Stimulated activated memory B cell treated with anti-CD40 and anti-IgM and Interleukin-4, amounts not matched to agents 10 μg/mL and 1 μg/mL and 100 μg/mL, for 72 hours (primary cell): Measurements from ENCODE around the gene MEI1.

Experiments
- ATAC-seq: fragments of 150-1000 bp; cut with Tn5 transposase; 2 replicates; pipeline ENCODE4 v1.10.0; 2021
- H3K27ac Mint-ChIP-seq: one replicate; pipeline ENCODE4 v1.8.0; 2022; ENCODE audit warnings: mild to moderate bottlenecking, mixed read lengths
- H3K27me3 Mint-ChIP-seq: one replicate; pipeline ENCODE4 v1.8.0; 2022; ENCODE audit warnings: mixed read lengths
- H3K36me3 Mint-ChIP-seq: one replicate; pipeline ENCODE4 v1.8.0; 2022; ENCODE audit warnings: mixed read lengths
- H3K4me1 Mint-ChIP-seq: one replicate; pipeline ENCODE4 v1.8.0; 2022; ENCODE audit warnings: mixed read lengths
- H3K4me3 Mint-ChIP-seq: one replicate; pipeline ENCODE4 v1.8.0; 2022; ENCODE audit warnings: mild to moderate bottlenecking, moderate library complexity, mixed read lengths
- H3K9me3 Mint-ChIP-seq: one replicate; pipeline ENCODE4 v1.8.0; 2022; ENCODE audit warnings: mixed read lengths

Gene MEI1

DNA sequence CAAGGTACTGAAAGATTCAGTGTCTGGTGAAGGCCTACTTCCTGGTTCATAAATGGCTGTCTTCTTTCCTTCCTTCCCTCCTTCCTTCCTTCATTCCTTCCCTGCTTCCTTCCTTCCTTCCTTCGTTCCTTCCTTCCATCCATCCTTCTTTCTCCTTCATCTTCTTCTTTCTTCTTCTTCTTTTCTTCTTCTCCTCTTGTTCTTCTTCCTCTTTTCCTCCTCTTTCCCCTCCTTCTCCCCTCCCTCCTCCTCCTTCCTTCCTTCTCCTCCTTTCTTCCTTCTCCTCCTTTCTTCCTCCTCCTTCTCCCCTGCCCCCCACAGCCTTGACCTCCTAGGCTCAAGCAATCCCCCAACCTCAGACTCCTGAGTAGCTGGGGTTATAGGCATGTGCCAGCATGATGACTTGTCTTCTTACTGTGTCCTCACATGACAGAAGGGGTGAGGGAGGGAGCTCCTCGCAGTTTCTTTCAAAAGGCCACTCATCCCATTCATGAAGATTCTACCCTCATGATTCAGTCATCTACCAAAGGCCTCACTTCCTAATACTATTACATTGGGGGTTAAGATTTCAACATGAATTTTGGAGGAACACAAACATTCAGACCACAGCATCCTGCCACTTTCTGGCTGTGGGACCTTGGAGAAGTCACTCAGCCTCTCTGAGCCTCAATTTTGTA is 78.6 kb downstream of the MEI1 start:
- Mint-ChIP-seq H3K9me3 (no peaks in the 10 kb centered on the region), H3K36me3 (no peaks in the 10 kb centered on the region), H3K27me3 (no peaks in the 10 kb centered on the region), H3K4me3 (no peak overlapping the region), H3K27ac (peak overlapping the region; percentile 61), H3K4me1 (peaks cover 31% of the 10 kb centered on the region)
- ATAC-seq, result no peak

DNA sequence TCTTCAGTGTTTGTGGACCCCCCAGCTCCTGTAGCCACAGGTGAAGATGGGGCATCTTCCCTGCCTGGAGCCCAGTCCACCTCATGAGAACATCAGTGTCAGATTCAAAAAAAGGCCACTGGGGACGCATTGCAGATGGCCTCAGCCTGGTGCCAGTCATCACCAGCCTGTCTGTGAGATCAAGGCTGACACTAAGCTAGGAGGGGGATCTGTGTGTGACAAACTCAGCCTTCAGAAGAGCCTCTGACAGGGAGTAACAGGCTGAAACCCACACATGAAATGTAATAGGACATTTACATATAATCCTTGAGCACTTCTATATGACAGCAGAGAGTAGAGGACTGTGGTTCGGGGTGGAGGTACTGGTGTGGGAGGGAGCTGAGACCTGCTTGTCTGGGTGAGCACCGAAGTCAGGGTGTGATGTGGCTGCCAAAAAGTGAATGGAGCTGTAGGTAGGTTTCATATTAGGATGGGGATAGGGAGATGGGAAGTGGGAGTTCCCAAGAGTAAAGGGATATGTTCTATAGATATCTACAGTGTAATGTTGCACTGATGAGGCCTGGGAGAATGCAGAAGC is 80.7 kb downstream of the MEI1 start:
- H3K4me3 Mint-ChIP-seq, result peak overlapping the region; percentile 49
- H3K4me1 Mint-ChIP-seq, result peaks cover 42% of the 10 kb centered on the region
- no peaks in the 10 kb centered on the region for H3K9me3 Mint-ChIP-seq
- peak overlapping the region; percentile 85 for H3K27ac Mint-ChIP-seq
- no peaks in the 10 kb centered on the region for H3K27me3 Mint-ChIP-seq
- no peak for ATAC-seq
- peaks cover 7% of the 10 kb centered on the region for H3K36me3 Mint-ChIP-seq

DNA sequence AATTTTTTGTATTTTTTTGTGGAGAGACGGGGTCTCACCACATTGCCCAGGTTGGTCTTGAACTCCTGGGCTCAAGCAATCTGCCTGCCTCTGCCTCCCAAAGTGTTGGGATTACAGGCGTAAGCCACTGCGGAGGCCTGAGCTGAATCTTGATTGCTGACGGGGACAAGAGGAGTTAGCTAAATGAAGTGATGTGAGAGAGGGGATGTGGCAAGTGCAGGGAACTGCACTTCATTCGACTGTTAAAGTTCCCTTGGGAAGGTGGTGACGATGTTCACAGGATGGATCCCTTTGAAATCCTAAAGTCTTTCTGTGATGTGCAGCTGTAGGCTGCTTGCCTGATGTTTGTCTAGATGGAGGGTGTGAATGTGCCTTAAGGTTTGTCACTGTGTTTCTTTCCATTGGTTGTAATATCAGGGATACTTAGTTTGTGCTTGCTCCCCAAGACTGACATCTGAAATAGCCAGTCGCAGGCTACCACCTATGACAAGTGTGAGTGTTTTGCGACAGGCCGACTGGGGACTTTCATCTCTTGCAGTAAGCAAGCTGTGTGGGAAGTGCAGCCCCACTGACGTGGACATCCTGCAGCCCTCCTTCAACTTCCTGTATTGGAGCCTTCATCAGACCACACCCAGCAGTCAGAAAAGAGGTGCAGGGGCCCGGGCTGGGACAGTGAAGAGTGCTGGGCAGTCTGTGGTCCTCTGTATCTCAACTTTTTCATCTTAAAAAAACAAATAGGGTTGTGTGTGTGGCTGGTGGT is 81.6 kb downstream of the MEI1 start:
- Mint-ChIP-seq H3K27me3 (no peaks in the 10 kb centered on the region), H3K36me3 (peaks cover 7% of the 10 kb centered on the region), H3K4me3 (peak overlapping the region; percentile 84), H3K4me1 (peaks cover 42% of the 10 kb centered on the region), H3K9me3 (no peaks in the 10 kb centered on the region), H3K27ac (peak overlapping the region; percentile 85)
- peak; percentile 99 for ATAC-seq

DNA sequence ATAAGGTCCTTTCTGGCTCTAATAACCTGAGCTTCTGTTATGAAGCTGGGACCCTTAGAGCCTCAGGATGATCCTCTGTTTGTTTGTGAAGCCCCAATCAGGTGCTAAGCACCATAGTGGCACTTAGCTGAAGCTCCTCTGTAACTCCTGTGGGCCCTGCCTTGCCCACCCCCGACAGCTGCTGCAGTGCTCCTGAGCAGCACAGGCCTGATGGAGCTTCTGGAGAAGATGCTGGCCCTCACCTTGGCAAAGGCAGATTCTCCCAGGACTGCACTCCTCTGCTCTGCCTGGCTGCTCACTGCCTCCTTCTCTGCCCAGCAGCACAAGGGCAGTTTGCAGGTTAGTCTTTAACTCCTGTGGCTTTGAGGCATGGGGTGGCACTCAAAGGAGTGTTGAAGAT is 82.2 kb downstream of the MEI1 start:
- peaks cover 7% of the 10 kb centered on the region for H3K36me3 Mint-ChIP-seq
- H3K9me3 Mint-ChIP-seq, result no peaks in the 10 kb centered on the region
- H3K4me3 Mint-ChIP-seq, result peak overlapping the region; percentile 84
- H3K27me3 Mint-ChIP-seq, result no peaks in the 10 kb centered on the region
- ATAC-seq, result peak; percentile 34
- peak overlapping the region; percentile 85 for H3K27ac Mint-ChIP-seq
- H3K4me1 Mint-ChIP-seq, result peaks cover 45% of the 10 kb centered on the region

DNA sequence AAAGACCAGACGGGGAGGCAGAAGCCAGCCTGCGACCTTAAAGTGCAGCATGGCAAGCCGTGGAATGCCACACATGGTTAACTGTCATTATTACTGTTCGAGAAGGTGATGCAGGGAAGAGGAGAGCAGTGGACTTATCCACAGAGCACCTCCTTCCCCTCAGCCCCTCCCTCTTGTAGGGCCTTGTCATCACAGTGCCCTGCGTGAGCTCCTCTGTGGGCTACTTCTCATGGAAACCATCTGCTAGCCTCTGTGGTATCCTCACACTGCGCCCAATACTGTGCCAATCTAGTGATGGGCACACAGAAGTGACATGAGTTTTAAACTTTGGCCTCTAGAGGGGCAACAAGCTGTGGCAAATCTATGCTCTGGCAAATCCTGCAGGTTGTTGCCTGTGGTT is 83.0 kb downstream of the MEI1 start:
- Mint-ChIP-seq H3K36me3 (peaks cover 7% of the 10 kb centered on the region), H3K4me3 (peak overlapping the region; percentile 84), H3K4me1 (peaks cover 50% of the 10 kb centered on the region), H3K27me3 (no peaks in the 10 kb centered on the region), H3K27ac (peak overlapping the region; percentile 85), H3K9me3 (no peaks in the 10 kb centered on the region)
- ATAC-seq, result no peak

DNA sequence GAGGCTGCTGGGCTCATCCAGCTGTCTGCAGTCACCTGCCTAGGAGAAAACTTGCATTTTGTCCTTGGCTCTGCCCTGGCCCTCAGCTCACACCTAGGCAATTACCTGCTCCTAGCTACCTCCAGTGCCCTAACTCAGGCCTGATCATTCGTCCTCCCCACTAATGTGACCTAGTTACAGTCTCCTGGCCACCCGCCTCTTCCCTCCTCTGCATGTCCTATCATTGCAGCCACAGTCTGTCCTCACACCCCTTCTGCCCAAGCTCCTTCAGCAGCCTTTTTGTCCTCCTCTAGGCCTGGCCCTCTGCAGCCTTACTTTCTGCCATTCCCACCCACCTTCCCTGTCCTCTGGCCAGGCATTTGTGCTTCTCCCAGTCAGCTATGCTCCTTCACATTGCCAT is 83.4 kb downstream of the MEI1 start:
- no peak for ATAC-seq
- no peaks in the 10 kb centered on the region for H3K27me3 Mint-ChIP-seq
- peak overlapping the region; percentile 84 for H3K4me3 Mint-ChIP-seq
- peaks cover 7% of the 10 kb centered on the region for H3K36me3 Mint-ChIP-seq
- H3K27ac Mint-ChIP-seq, result peak overlapping the region; percentile 85
- no peaks in the 10 kb centered on the region for H3K9me3 Mint-ChIP-seq
- H3K4me1 Mint-ChIP-seq, result peaks cover 50% of the 10 kb centered on the region

DNA sequence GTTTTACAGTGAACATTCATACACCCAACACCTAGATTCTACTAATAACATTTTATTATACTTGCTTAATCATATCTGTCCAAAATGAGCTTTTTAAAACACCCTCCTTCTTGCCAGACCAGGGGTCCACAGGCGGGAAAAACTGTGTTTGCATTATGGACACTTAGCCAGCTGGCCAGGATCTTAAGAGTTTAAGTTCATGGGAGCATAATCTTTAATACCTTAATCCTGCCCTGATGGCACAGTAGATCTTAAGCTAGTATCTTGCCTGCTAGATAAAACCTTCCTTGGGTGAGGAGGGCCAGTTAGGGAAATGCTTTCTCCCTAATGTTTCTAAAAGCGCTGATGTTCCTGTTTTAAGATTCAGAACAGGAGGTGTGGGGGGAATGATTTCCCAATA is 88.0 kb downstream of the MEI1 start:
- H3K9me3 Mint-ChIP-seq, result no peaks in the 10 kb centered on the region
- no peak for ATAC-seq
- H3K27ac Mint-ChIP-seq, result no peak overlapping the region
- H3K27me3 Mint-ChIP-seq, result no peaks in the 10 kb centered on the region
- peaks cover 34% of the 10 kb centered on the region for H3K36me3 Mint-ChIP-seq
- no peak overlapping the region for H3K4me3 Mint-ChIP-seq
- peaks cover 31% of the 10 kb centered on the region for H3K4me1 Mint-ChIP-seq

DNA sequence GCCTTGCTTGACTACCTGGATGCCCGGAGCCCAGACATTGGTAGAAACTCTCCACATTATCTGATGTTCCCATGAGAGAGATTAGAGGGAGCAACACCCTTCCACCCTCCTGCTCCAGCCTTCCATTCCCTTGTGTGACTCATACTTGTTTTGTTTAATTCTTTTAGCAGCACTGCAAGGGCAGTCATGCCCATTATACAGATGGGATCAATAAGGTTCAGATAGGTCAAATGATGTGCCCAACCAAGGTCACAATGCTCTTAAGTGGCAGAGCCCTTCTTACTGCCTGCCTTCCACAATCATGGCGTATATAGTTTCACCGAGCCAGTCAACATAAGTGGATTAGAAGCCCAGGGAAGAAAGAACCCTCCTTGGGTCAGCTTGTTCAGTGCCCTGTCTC is 94.6 kb downstream of the MEI1 start:
- H3K27me3 Mint-ChIP-seq, result no peaks in the 10 kb centered on the region
- peaks cover 8% of the 10 kb centered on the region for H3K4me1 Mint-ChIP-seq
- no peak overlapping the region for H3K4me3 Mint-ChIP-seq
- H3K27ac Mint-ChIP-seq, result no peak overlapping the region
- peaks cover 58% of the 10 kb centered on the region for H3K36me3 Mint-ChIP-seq
- H3K9me3 Mint-ChIP-seq, result no peaks in the 10 kb centered on the region
- ATAC-seq, result no peak

DNA sequence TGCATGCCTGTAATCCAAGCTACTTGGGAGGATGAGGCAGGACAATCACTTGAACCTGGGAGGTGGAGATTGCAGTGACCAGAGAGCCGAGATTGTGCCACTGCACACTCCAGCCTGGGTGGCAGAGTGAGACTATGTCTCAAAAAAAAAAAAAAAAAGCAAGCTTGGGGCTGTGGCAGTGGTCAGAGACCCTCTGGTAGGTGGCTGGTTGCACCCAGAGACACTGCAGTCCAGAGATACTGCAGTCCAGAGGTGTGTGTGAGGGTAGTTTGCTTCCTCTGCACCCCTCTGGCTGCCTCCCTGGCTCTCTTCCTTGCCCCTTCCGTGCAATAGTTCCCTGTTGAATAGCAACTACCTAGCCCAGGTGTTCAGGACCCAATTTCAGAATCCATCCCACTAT is 99.4 kb downstream of the MEI1 start:
- Mint-ChIP-seq H3K4me3 (no peak overlapping the region), H3K4me1 (peaks cover 30% of the 10 kb centered on the region), H3K9me3 (no peaks in the 10 kb centered on the region), H3K27ac (peak overlapping the region; percentile 99), H3K36me3 (peaks cover 21% of the 10 kb centered on the region), H3K27me3 (no peaks in the 10 kb centered on the region)
- no peak for ATAC-seq

DNA sequence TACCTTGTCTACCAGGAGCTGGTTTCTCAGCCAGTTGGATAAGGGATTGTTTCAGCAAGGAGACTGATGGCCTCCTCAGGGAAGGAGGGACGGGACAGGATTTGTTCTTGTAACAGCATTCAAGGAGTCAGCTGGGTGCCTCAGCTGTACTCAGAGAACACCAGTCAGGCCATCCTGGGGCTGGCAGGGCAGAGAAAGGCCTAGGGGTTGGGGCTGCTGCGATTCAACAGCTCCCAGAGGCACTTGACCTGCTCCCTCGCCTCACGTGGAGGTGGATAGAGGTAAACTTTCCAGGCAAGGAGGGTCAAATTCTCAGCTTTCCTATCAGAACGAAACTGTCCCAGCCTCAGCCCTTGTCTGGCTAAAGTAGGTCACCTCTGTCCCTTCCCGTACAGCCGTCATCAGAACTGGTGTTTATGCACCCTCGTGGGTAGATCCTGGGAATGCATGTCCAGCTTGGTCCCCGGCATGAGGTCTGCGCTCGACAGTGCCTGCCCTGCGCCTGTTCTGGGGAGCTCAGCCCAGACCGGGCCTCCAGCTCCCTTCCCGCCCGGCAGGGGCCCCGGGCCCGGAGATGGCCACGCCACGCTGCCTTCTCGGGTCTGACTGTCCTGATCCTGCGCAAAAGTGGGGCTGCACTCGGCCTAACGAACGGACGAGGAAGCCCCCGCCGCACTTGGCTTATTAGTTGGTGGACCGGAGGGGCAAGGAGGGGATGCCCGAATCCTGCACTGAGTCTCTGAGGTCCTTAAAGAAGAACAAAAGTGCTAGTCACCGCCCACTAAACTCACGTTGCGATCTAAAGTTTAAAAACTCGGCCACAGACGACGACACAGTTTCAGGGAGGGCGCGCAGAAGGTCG is 100.4 kb downstream of the MEI1 start:
- no peaks in the 10 kb centered on the region for H3K9me3 Mint-ChIP-seq
- H3K36me3 Mint-ChIP-seq, result peaks cover 12% of the 10 kb centered on the region
- H3K27ac Mint-ChIP-seq, result peak overlapping the region; percentile 99
- peaks cover 30% of the 10 kb centered on the region for H3K4me1 Mint-ChIP-seq
- H3K27me3 Mint-ChIP-seq, result no peaks in the 10 kb centered on the region
- peak; percentile 64 for ATAC-seq
- peak overlapping the region; percentile 95 for H3K4me3 Mint-ChIP-seq

DNA sequence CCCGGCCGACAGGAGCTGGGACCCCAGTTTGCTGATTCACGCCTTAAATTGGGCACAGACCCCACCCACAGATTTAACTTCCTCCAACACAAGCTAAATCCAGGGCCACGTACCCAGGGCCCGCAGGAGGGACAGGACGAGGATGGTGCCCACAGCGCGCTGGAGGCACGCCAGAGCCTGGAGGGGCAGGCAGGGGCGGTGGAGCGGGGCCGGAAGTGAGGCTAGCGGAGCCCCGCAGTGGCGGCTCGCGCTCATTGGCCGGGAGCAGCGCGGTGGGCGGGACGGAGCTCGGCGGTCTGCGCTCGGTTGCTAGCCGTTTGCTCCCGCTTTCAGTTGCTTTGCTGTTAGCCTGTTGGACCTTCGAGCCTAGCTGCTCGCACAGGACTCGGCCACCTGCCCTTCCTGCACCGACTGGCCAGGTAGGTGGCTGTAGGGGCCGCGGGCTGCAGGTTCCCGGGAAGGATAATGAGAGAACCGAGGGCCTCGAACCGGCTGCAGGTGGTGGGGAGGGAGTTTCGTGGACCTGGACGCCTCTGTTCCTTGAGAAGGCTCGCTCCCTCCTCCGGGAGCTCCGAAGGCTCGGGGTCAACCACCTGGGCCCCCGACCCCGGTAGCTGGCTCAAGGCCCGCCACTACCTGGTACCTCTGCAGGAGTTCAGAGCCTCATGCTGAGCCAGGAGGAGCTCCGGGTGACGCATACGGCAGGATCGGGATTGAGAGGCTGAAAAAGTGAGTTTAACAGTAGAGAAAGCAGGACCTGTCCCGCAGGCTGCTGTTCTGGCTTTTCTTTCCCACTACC is 101.2 kb downstream of the MEI1 start, which contains the start of gene CCDC134:
CCDC134 (plus strand) TSS at position 332 of the 799 bp plus-strand sequence. CDS start 8,212 bp downstream, outside the sequence.
- Mint-ChIP-seq H3K4me1 (peaks cover 30% of the 10 kb centered on the region), H3K27me3 (no peaks in the 10 kb centered on the region), H3K27ac (peak within 1 kb of the TSS; percentile 99), H3K4me3 (peak within 1 kb of the TSS; percentile 95), H3K36me3 (peaks cover 4% of the 10 kb centered on the region), H3K9me3 (no peaks in the 10 kb centered on the region)
- peak; percentile 99 for ATAC-seq

DNA sequence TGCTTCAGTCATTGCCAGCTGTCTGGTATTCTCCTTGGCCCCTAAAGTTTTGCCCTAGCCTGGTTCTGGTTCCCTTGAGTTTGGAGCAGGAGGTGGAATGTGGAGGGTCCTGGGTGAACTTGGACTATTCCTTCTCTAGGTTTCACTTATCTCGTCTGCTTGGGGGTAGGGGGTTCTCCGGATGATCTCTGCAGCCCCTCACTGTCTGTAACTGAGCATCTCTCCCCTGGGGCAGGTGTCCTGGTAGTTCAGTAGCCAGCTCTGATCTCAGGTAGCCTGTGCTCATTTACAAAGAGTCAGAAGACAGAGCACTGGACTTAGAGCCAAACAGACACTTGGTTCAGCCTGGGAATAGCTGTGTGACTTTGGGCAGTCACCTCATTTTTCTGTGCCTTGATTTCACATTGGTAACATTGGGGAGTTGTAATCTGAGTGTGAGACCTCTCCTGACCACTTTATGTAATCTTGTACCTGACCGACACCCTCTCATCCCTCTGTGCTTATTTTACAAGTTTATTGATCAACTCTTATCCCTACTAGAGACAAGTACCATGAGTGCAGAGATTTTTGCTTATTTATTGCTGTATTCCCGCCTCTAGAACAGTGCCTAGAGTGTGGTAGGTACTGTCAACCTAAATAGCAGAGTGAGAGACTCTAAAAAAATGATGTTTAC is 102.0 kb downstream of the MEI1 start:
- H3K9me3 Mint-ChIP-seq, result no peaks in the 10 kb centered on the region
- H3K4me1 Mint-ChIP-seq, result peaks cover 30% of the 10 kb centered on the region
- peak overlapping the region; percentile 99 for H3K27ac Mint-ChIP-seq
- H3K4me3 Mint-ChIP-seq, result peak overlapping the region; percentile 95
- H3K27me3 Mint-ChIP-seq, result no peaks in the 10 kb centered on the region
- no peak for ATAC-seq
- H3K36me3 Mint-ChIP-seq, result no peaks in the 10 kb centered on the region

DNA sequence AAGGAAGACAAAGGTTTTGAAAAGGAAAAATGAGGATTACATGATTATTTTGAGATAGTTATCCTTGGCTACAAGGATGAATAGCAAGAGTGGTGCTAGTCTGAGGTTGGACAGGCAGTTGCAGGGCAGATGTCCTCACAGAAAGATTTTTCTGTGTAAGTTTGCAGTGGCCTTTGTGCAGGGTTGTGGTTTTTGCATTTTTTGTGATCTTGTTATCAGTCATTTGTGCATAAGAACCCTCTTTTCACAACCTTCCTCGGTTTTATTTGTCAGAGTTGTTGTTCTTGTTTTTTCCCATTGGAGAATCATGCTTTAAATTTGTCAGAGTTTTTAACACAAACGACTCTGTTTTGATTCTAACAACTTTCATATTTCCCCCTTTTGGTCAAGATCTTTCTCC is 102.6 kb downstream of the MEI1 start:
- Mint-ChIP-seq H3K27me3 (no peaks in the 10 kb centered on the region), H3K36me3 (no peaks in the 10 kb centered on the region), H3K27ac (peak overlapping the region; percentile 99), H3K4me1 (peaks cover 30% of the 10 kb centered on the region), H3K4me3 (peak overlapping the region; percentile 95), H3K9me3 (no peaks in the 10 kb centered on the region)
- ATAC-seq, result no peak

DNA sequence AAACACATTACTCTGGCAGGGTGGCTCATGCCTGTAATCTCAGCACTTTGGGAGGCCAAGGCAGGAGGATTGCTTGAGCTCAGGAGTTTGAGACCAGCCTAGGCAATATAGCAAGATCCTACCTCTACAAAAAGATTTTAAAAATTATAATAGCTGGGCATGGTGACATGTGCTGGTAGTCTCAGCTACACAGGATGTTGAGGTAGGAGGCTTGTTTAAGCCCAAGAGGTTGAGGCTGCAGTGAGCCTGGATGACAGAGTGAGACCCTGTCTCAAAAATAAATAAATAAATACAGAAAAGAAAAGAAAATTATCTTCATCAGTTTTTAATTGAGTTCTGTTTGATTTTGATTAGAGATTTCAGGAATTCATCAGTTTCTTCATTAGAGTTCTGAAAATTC is 106.3 kb downstream of the MEI1 start:
- peaks cover 17% of the 10 kb centered on the region for H3K36me3 Mint-ChIP-seq
- no peaks in the 10 kb centered on the region for H3K27me3 Mint-ChIP-seq
- no peak overlapping the region for H3K4me3 Mint-ChIP-seq
- no peak for ATAC-seq
- H3K4me1 Mint-ChIP-seq, result peaks cover 16% of the 10 kb centered on the region
- no peaks in the 10 kb centered on the region for H3K9me3 Mint-ChIP-seq
- no peak overlapping the region for H3K27ac Mint-ChIP-seq
